SW 1271 (cell line): ENCODE data around the gene CCDC136.

ENCODE experiments used
- DNase-seq, 2 experiments: peaks; one replicate each; lab custom pipeline; 2025; lab: John Stamatoyannopoulos, UW

The CCDC136 gene

GRCh38 chr7:128863433-128863989 lies 71.7 kb downstream of the CCDC136 start:
- DNase-seq = peak; percentile 39 to 60

GRCh38 chr7:128865303-128865702 lies 73.5 kb downstream of the CCDC136 start:
- DNase-seq = no peak

GRCh38 chr7:128865996-128866877 lies 74.5 kb downstream of the CCDC136 start:
- DNase-seq = no peak

- DNase-seq = no peak
Observed at GRCh38 chr7:128867241-128867640, 75.5 kb downstream of the CCDC136 start.

GRCh38 chr7:128867842-128868623 lies 76.3 kb downstream of the CCDC136 start:
- no peak for DNase-seq

- DNase-seq = no peak
Observed at GRCh38 chr7:128868624-128869137, 76.9 kb downstream of the CCDC136 start.

- DNase-seq = no peak
Observed at GRCh38 chr7:128869138-128869943, 77.6 kb downstream of the CCDC136 start.

- DNase-seq = no peak
Observed at GRCh38 chr7:128869944-128870285, 78.1 kb downstream of the CCDC136 start.

GRCh38 chr7:128871050-128871449 lies 79.3 kb downstream of the CCDC136 start:
- no peak for DNase-seq
